ENCODE measurements around the gene ACTL7A.

DNA sequence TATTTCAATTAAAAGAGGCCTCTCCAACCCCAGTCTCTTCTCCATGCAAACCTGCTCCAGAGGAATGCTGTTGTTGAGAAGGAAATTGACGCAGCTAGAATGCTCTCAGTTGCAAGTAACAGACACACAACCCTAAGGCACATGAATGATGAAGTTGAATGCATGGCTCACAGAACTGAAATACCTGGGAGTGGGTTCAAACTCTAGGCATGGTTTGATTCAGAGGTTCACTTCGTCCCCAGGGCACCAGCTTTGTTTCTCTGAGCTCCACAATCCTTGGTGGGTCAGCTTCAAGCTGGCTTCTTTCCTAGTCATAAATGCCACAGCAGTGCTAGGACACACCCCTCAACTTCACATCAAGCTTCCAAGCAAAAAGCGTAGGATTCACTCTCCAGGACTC, 10.9 kb upstream of the ACTL7A start:
- TF ChIP-seq, protein P1, sequence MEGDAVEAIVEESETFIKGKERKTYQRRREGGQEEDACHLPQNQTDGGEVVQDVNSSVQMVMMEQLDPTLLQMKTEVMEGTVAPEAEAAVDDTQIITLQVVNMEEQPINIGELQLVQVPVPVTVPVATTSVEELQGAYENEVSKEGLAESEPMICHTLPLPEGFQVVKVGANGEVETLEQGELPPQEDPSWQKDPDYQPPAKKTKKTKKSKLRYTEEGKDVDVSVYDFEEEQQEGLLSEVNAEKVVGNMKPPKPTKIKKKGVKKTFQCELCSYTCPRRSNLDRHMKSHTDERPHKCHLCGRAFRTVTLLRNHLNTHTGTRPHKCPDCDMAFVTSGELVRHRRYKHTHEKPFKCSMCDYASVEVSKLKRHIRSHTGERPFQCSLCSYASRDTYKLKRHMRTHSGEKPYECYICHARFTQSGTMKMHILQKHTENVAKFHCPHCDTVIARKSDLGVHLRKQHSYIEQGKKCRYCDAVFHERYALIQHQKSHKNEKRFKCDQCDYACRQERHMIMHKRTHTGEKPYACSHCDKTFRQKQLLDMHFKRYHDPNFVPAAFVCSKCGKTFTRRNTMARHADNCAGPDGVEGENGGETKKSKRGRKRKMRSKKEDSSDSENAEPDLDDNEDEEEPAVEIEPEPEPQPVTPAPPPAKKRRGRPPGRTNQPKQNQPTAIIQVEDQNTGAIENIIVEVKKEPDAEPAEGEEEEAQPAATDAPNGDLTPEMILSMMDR (IDR thresholded peaks at IDR 0.05; ENCODE audit: low read length): no peak
- no peak for TF ChIP-seq EZH2 (IDR thresholded peaks at IDR 0.05; ENCODE audit: borderline replicate concordance, low read length)
